WTC11 (cell line): ENCODE data around the gene MEP1A.

Experiments used
- CBFB ChIP-seq: sonication (generic); formaldehyde crosslinking; IDR thresholded peaks from 2 replicates; pipeline ENCODE4 v1.8.1; 2022; ENCODE audit warnings: mild to moderate bottlenecking, low read depth, missing genetic modification reagents
- CTCF ChIP-seq: fragments of 200-600 bp; IDR thresholded peaks from 2 replicates; pipeline ENCODE4 v1.8.0; 2022; ENCODE audit warnings: antibody characterized with exemption
- FOXP1 ChIP-seq: sonication (generic); formaldehyde crosslinking; IDR thresholded peaks from 2 replicates; pipeline ENCODE4 v1.8.0; 2022; ENCODE audit warnings: missing genetic modification reagents, mild to moderate bottlenecking, moderate library complexity, borderline replicate concordance
- GABPB1 ChIP-seq: sonication (generic); formaldehyde crosslinking; IDR thresholded peaks from 2 replicates; pipeline ENCODE4 v1.8.1; 2023; ENCODE audit warnings: mild to moderate bottlenecking, missing genetic modification reagents
- JUN ChIP-seq: sonication (generic); formaldehyde crosslinking; IDR thresholded peaks from 2 replicates; pipeline ENCODE4 v1.8.0; 2023; ENCODE audit warnings: mild to moderate bottlenecking, missing genetic modification reagents
- MLX ChIP-seq: sonication (generic); formaldehyde crosslinking; IDR thresholded peaks from 2 replicates; pipeline ENCODE4 v1.8.1; 2023; ENCODE audit warnings: mild to moderate bottlenecking, missing genetic modification reagents, moderate library complexity
- MXD4 ChIP-seq: fragments of 250-450 bp; sonication (Bioruptor Pico); IDR thresholded peaks from 2 replicates; pipeline ENCODE4 v1.8.0; 2021; ENCODE audit warnings: mild to moderate bottlenecking, moderate library complexity, borderline replicate concordance
- NFYB ChIP-seq: sonication (generic); formaldehyde crosslinking; conservative IDR thresholded peaks from 2 replicates; pipeline ENCODE4 v1.8.0; 2022; ENCODE audit warnings: low read depth, missing genetic modification reagents
- OVOL2 ChIP-seq: fragments of 250-450 bp; sonication (Bioruptor Pico); IDR thresholded peaks from 2 replicates; pipeline ENCODE4 v1.9.0; 2021; ENCODE audit warnings: mild to moderate bottlenecking, borderline replicate concordance
- PRDM15 ChIP-seq: sonication (generic); formaldehyde crosslinking; IDR thresholded peaks from 2 replicates; pipeline ENCODE4 v1.8.0; 2022; ENCODE audit warnings: missing genetic modification reagents
- SMAD3 ChIP-seq: sonication (generic); formaldehyde crosslinking; IDR thresholded peaks from 2 replicates; pipeline ENCODE4 v1.8.0; 2022; ENCODE audit warnings: missing genetic modification reagents, mild to moderate bottlenecking, borderline replicate concordance
- USF2 ChIP-seq: sonication (generic); formaldehyde crosslinking; IDR thresholded peaks from 2 replicates; pipeline ENCODE4 v1.8.1; 2023; ENCODE audit warnings: mild to moderate bottlenecking, missing genetic modification reagents, moderate library complexity

GRCh38 chr6:46799657-46800056, 6.5 kb downstream of the MEP1A start:
- TF ChIP-seq CTCF (no peak), FOXP1 (CRISPR knock-in tag) (no peak), PRDM15 (CRISPR knock-in tag) (no peak), SMAD3 (CRISPR knock-in tag) (no peak), USF2 (no peak), MXD4 (CRISPR knock-in tag) (no peak), GABPB1 (CRISPR knock-in tag) (no peak), JUN (no peak), NFYB (CRISPR knock-in tag) (no peak), OVOL2 (CRISPR knock-in tag) (no peak), MLX (CRISPR knock-in tag) (no peak), CBFB (CRISPR knock-in tag) (no peak)
